Activated B cell treated with CpG ODN at 0.5 μM for 24 hours (primary cell): Measurements from ENCODE around the gene IL22RA1. TPM values are rescaled to one million over a fixed set of nuclear protein-coding genes. Genes with fewer than 3 reads are reported as not detected.

Experiments
- ATAC-seq: fragments of 200-7000 bp; cut with Tn5 transposase; one replicate; pipeline ENCODE4 v1.10.0; 2021; ENCODE audit warnings: low read depth, mild to moderate bottlenecking, moderate library complexity
- CTCF ChIA-PET: fragments of 350-600 bp; sonication (Branson Sonifier 250); formaldehyde crosslinking; loops from one replicate; lab custom pipeline; 2021; ENCODE audit warnings: antibody characterized with exemption; lab: Charles Lee
- POLR2A ChIA-PET: fragments of 350-600 bp; sonication (Branson Sonifier 250); formaldehyde crosslinking; loops from one replicate; lab custom pipeline; 2021; ENCODE audit warnings: antibody characterized with exemption; lab: Charles Lee
- DNase-seq: peaks from one replicate; pipeline ENCODE4 v3.0.0; 2022
- H3K27ac Mint-ChIP-seq: one replicate; pipeline ENCODE4 v1.8.0; 2020; ENCODE audit warnings: mixed read lengths
- H3K27me3 Mint-ChIP-seq: one replicate; pipeline ENCODE4 v1.8.0; 2021; ENCODE audit warnings: mixed read lengths
- H3K36me3 Mint-ChIP-seq: one replicate; pipeline ENCODE4 v1.8.0; 2021; ENCODE audit warnings: low read depth, mixed read lengths
- H3K4me1 Mint-ChIP-seq: one replicate; pipeline ENCODE4 v1.8.0; 2021; ENCODE audit warnings: mixed read lengths
- H3K4me3 Mint-ChIP-seq: one replicate; pipeline ENCODE4 v1.8.0; 2020; ENCODE audit warnings: mild to moderate bottlenecking, mixed read lengths
- H3K9me3 Mint-ChIP-seq: one replicate; pipeline ENCODE4 v1.8.0; 2020; ENCODE audit warnings: mixed read lengths
- CTCF ChIP-seq: fragments of 200-600 bp; IDR thresholded peaks from one replicate; pipeline ENCODE4 v1.8.0; 2022; ENCODE audit warnings: antibody characterized with exemption, mild to moderate bottlenecking
- intact Hi-C: fragments of 100-400 bp; cut with micrococcal nuclease; formaldehyde crosslinking; loops from one replicate; pipeline ENCODE4 v1.15.1; 2024
- total RNA-seq: library from RNA; stranded (reverse); gene quantifications from 2 replicates; pipeline ENCODE4 v1.2.3, GENCODE V29; 2022

IL22RA1 gene
- total RNA-seq, 1 donor from 2014 or later: 0.09 TPM

- Mint-ChIP-seq H3K4me1 (no peaks in the 10 kb centered on the region), H3K36me3 (no peaks in the 10 kb centered on the region), H3K27ac (no peak overlapping the region), H3K27me3 (peaks cover 26% of the 10 kb centered on the region), H3K9me3 (no peaks in the 10 kb centered on the region), H3K4me3 (no peak overlapping the region)
- CTCF ChIA-PET: no interaction called here
- POLR2A ChIA-PET: no interaction called here
- TF ChIP-seq CTCF: no peak
- ATAC-seq (no peak), DNase-seq (no peak)
- intact Hi-C loops: no loop called here
Observed at GRCh38 chr1:24119489-24119858, 23.5 kb downstream of the IL22RA1 start.

GRCh38 chr1:24118410-24119242, 24.3 kb downstream of the IL22RA1 start:
- POLR2A ChIA-PET: no interaction called here
- no peak overlapping the region for H3K27ac Mint-ChIP-seq
- CTCF ChIA-PET: no interaction called here

GRCh38 chr1:24117722-24118409, 25.1 kb downstream of the IL22RA1 start:
- DNase-seq: no peak
- H3K4me1 Mint-ChIP-seq: no peaks in the 10 kb centered on the region
- no peaks in the 10 kb centered on the region for H3K9me3 Mint-ChIP-seq
- TF ChIP-seq CTCF: no peak
- intact Hi-C loops: no loop called here
- ChIA-PET CTCF (no interaction called here), POLR2A (no interaction called here)
- peaks cover 35% of the 10 kb centered on the region for H3K27me3 Mint-ChIP-seq
- no peak for ATAC-seq
- no peak overlapping the region for H3K27ac Mint-ChIP-seq
- no peak overlapping the region for H3K4me3 Mint-ChIP-seq
- H3K36me3 Mint-ChIP-seq: no peaks in the 10 kb centered on the region

More at GRCh38 chr1:24118410-24119242, 24.3 kb downstream of the IL22RA1 start:
- DNase-seq: no peak
- no peak for ATAC-seq
- H3K9me3 Mint-ChIP-seq: no peaks in the 10 kb centered on the region
- H3K4me3 Mint-ChIP-seq: no peak overlapping the region
- H3K27me3 Mint-ChIP-seq: peaks cover 31% of the 10 kb centered on the region
- H3K4me1 Mint-ChIP-seq: no peaks in the 10 kb centered on the region
- TF ChIP-seq CTCF: no peak
- intact Hi-C loops: no loop called here
- H3K36me3 Mint-ChIP-seq: no peaks in the 10 kb centered on the region

GRCh38 chr1:24117132-24117531, 25.8 kb downstream of the IL22RA1 start:
- TF ChIP-seq CTCF: no peak
- Mint-ChIP-seq H3K27ac (no peak overlapping the region), H3K36me3 (no peaks in the 10 kb centered on the region), H3K27me3 (peaks cover 39% of the 10 kb centered on the region), H3K4me1 (peaks cover 6% of the 10 kb centered on the region), H3K9me3 (no peaks in the 10 kb centered on the region), H3K4me3 (no peak overlapping the region)
- ChIA-PET CTCF (no interaction called here), POLR2A (no interaction called here)
- intact Hi-C loops: no loop called here
- no peak for DNase-seq
- no peak for ATAC-seq

- ChIA-PET POLR2A (no interaction called here), CTCF (interaction anchor here (0.7 kb wide), 1 partner anchor 307 kb away, joined by 3 read pairs; no protein-coding TSS in a partner anchor)
- peaks cover 6% of the 10 kb centered on the region for H3K4me1 Mint-ChIP-seq
- H3K9me3 Mint-ChIP-seq: no peaks in the 10 kb centered on the region
- H3K4me3 Mint-ChIP-seq: no peak overlapping the region
- DNase-seq: no peak
- ATAC-seq: no peak
- H3K27me3 Mint-ChIP-seq: peaks cover 43% of the 10 kb centered on the region
- H3K36me3 Mint-ChIP-seq: no peaks in the 10 kb centered on the region
- H3K27ac Mint-ChIP-seq: no peak overlapping the region
- intact Hi-C loops: no loop called here
- no peak for TF ChIP-seq CTCF
Observed at GRCh38 chr1:24114753-24115152, 28.2 kb downstream of the IL22RA1 start.
